ENCODE data around the gene GAN. TPM values are rescaled to one million over a fixed set of nuclear protein-coding genes. Genes with fewer than 3 reads are reported as not detected.

GAN gene
- total RNA-seq, 1 experiment from 2014 or later, result 7.4 TPM

DNA sequence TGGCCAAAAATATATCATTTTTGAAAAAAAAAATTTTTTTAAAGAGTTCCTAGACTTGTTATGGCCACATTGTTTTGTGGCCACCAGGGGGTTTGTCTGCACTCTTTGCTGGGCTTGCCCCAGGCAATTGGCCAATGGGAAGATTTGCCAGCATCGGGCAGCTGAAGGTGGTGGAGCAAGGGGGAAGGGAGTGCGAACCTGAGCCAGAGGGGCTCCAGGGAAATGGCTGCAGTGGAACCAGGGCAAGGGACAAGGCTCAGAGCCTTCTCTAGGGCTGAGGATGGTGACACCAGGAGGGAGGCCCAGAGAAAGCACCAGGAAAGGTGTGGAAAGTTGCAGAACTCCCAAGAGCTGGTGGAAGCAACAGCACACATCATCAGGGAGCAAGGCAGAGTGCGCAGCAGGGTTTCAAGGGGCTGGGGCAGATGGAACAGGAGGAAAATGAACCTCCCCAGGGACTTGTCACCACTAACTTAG lies 114.3 kb downstream of the GAN start:
- DNase-seq (ENCODE audit: low spot score), result peak; percentile 57

DNA sequence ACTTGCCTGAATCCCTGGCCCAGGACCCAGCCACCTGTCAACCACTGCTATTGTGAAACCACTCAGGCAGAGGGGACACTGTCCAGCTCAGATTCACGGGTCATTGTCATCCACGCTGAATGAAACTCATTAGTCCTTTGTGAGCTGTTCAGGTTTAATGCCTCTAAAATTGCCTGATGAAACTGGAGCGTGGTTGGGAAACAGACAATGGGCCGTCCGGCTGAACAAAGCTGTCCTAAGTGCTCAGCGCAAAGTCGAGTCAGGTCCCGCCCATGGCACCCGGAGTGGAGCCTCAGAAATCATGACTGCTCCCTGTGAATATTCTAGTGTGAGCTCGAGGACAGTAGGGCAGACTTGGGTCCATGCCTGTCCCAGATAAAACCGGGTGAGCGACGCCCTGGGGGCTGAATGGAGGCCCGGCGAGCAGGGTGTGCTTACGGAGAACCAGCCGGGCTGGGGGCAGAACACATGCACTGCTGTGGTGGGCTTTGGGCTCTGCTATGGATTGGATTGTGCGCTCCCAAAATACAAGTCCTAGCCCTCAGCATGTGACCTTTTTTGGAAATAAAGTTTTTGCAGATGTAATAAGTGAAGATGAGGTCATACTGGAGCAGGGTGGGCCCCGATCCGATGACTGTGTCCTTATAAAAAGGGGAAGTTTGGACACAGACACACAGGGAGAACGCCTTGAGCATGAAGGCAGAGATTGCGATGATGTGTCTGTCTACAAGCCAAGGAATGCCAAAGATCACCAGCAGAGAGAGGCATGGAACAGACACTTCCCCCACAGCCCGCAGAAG lies 117.0 kb downstream of the GAN start:
- DNase-seq (ENCODE audit: low spot score), result no peak

DNA sequence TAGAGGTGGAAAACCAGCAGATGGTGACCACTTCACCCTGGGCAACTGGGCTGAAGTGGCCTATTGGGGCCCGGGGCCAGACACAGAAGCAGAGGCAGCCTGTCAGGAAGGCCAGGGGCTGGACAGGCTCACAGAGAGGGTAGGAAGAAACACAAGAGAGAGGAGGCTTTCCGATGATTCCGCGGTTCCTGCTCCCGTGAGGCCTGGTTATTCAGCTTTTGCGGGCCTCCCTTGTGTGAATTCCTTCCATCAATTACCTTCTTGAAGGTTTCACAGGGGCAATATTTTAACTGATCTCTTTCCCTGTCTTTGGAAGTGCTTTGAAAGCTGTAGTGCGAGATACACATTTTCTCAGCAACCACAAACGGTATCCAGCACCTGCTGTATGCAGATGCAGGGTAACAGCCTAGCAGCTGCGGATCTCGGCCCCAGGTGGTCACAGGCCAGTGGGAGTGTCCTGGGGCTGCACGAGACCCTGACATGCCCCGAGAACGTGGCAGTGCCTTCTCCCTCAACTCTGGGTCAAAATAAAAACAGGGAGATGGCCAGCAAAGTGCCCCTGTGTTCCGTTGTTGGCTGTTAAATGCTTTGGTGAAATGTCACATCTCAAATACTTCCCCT lies 118.3 kb downstream of the GAN start:
- DNase-seq (ENCODE audit: low spot score), result no peak

DNA sequence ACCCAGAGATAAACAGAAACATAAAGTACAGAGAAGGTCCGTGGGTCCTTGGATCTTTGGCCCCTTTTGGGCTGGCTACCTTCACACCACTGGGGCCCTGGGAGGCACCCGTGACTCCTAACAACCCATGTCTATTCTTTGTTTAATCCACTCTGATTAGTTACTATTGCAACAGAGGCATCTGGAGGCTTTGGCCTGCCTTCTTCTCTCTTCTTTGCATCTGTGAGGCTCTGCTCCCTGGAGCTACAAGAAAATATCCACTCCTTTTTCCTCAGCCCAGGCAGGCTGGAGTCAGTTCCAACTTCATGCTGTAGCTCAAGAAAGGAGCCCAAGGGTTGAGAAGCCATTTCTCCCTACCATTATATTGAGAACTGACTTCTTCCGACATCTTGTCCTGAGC lies 120.3 kb downstream of the GAN start:
- DNase-seq (ENCODE audit: low spot score), result no peak

DNA sequence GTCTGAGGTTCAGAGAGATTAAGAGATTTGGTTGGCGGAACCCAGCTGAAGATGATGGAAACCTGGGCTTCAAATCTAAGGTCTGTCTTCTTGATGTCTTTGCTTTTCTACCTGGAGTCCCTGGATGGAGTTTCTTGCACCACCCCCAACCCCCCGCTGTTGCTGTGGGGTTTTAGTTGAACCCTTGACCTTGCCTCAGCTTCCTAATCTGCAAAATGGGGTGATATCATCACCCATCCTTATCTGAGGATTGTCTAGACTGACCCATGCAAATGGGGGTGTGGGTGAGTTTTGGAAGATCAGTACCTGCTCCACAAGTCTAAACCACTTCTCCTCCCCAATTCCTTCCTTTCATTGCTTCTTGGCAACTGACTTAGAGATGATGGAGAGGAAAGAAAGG lies 120.8 kb downstream of the GAN start:
- no peak for DNase-seq (ENCODE audit: low spot score)

DNA sequence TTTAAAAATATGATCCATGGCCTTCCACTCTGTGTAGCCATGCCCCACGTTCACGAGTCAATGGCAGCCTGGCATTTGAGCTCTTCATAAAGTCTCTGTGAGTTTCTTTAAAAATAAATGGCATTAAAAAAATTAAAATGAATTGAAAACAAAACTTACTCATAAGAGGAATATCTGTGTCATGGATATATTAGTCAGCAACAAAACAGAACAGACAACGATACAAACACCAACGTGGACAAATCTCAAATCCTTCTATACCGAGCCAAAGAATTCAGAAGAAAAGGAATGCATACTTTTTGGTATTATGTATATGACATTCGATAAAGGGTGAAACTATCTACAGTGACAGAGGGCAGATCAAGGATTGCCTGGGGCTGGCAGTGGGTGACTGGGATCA lies 121.6 kb downstream of the GAN start:
- DNase-seq (ENCODE audit: low spot score), result no peak

DNA sequence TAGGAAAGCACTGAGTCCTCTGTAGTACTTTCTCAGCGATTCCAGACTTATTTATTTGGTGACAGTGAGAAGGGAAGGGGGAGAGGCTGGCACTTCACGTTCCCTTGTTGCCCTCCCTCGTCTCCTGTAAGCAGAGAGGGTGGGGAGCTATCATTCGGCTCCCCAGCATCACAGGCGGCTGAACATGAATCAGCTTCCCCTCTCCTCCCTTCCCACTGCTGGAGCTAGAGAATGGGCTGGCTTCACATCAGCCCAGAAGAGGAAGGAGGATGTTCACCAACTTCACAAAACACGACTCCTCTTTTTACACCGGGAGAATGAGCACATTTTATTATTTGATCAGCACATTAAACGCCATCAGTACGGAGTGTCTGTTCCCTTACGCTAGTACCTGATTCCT lies 123.1 kb downstream of the GAN start:
- no peak for DNase-seq (ENCODE audit: low spot score)

Other genes with a start within 250 kb of the GAN start
- gene C16orf46, start 237.7 kb upstream of the GAN start, total RNA-seq (2014; rRNA removed; shearing (Covaris generic)), result 2.4 TPM in 1 of 2 replicates, not detected in the other
- 30.8 and 35.2 TPM in 2 replicates for gene GCSH, start 218.6 kb upstream of the GAN start, total RNA-seq (2014; rRNA removed; shearing (Covaris generic))
- 0.60 and 0.79 TPM in 2 replicates for gene BCO1, start 76.3 kb upstream of the GAN start, total RNA-seq (2014; rRNA removed; shearing (Covaris generic))
- gene CMIP, start 129.8 kb downstream of the GAN start, total RNA-seq (2014; rRNA removed; shearing (Covaris generic)), result 17.3 and 24.7 TPM in 2 replicates